Body of pancreas (tissue), 4 donors: ENCODE measurements around the gene SYNE1. TPM values are rescaled to one million over a fixed set of nuclear protein-coding genes. Genes with fewer than 3 reads are reported as not detected.

Experiments used
- ATAC-seq: fragments of 150-250 bp; one replicate; pipeline ENCODE4 v1.9.1; 2016
- DNase-seq, 4 donors: peaks; one replicate each; pipeline ENCODE4 v3.0.0-alpha.2; 2019
- H3K27ac ChIP-seq, 4 donors: fragments of 200-600 bp; sonication (generic); 1 replicate in 3 of 4; 2 replicates in 1 of 4; pipeline versions ENCODE4 v1.5.1 to v1.6.1; 2016 to 2019; ENCODE audit warnings: mild to moderate bottlenecking in 1 of 4, mixed read lengths in 1 of 4, moderate library complexity in 1 of 4
- H3K27me3 ChIP-seq, 2 donors: fragments of 200-600 bp; sonication (generic); one replicate each; pipeline ENCODE4 v1.6.0; 2016; ENCODE audit warnings: mild to moderate bottlenecking in 1 of 2
- H3K36me3 ChIP-seq, 2 donors: fragments of 200-600 bp; sonication (generic); replicated peaks in 1 of 2; 2 replicates each; pipeline ENCODE4 v1.5.1; 2016; ENCODE audit warnings: low read depth in 2 of 2; ENCODE audit not compliant: insufficient read depth in 1 of 2
- H3K4me1 ChIP-seq: fragments of 200-600 bp; sonication (generic); one replicate; pipeline ENCODE4 v1.6.0; 2016
- H3K4me3 ChIP-seq, 2 donors: fragments of 200-600 bp; sonication (generic); 1 replicate in 1 of 2; 2 replicates in 1 of 2; pipeline ENCODE4 v1.5.1; 2016 to 2019
- H3K9me3 ChIP-seq, 3 donors: fragments of 200-600 bp; sonication (generic); 1 replicate in 2 of 3; 2 replicates in 1 of 3; pipeline ENCODE4 v1.5.1; 2016
- POLR2A ChIP-seq, 3 donors: fragments of 450-650 bp; IDR thresholded peaks; one replicate each; pipeline ENCODE4 v1.6.1; 2016; ENCODE audit warnings: antibody characterized with exemption in 3 of 3, mild to moderate bottlenecking in 2 of 3
- WGBS, 2 donors: methylation state at CpG; one replicate each; pipeline ENCODE4 v1.1.5; 2017; 5-methylcytosine and 5-hydroxymethylcytosine counted together
- intact Hi-C: fragments of 100-400 bp; cut with DNase I; formaldehyde crosslinking; loops from one replicate; pipeline ENCODE4 v1.15.1; 2023
- total RNA-seq, 2 donors: library from RNA; depleted of rRNA; stranded (reverse); fragments of >200 nt; gene quantifications; one replicate each; pipeline ENCODE4 v1.1.0, GENCODE V29; 2016
- TF ChIP-seq, protein P1 (sequence below), 7 experiments: fragments of 450-650 bp in 4 of 7; fragments of 200-600 bp in 3 of 7; sonication (generic) in 3 of 7; IDR thresholded peaks; one replicate each; pipeline ENCODE4 v1.5.1; 2016 to 2019; ENCODE audit warnings: antibody characterized with exemption in 7 of 7

The SYNE1 gene
- total RNA-seq, 2 donors from 2014 or later: 109 to 123 TPM

DNA sequence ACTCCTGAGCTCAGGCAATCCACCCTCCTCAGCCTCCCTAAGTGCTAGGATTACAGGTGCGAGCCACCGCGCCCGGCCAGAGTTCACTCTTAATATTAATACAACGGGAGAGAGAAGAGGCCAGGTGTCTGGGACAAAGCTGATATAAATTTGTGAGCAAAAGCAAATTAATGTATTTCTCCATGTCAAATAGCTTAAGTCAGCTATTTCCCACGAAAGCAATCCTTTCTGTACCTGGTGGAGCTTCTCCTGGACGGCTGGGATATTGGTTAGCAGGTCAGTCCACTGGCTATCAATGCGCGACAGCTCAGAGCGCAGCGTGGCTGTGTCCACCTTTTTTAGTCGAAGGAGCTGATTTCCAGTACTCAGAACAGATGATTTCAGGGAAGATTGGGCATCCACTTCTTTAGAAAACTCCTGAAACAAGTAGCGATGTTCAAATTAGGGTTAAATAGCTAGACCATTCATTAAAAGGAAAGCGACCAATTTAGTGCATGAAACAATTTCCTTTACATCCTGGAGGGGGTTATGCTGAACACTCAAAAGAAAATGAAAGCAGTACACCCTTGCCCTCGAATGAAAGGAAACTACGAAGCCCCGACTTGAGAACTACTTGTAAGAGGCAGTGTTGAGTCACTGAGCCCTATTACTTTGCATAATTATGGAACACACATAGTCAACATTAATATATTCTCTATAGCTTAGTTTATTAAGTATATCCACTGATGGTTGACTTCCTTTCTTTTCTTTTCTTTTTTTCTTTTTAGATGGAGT lies 403.4 kb downstream of the SYNE1 start:
- intact Hi-C loops: no loop called here
- Histone ChIP-seq H3K9me3 (no peaks in the 10 kb centered on the region), H3K4me3 (no peak overlapping the region), H3K4me1 (peaks cover 9% of the 10 kb centered on the region), H3K27me3 (no peaks in the 10 kb centered on the region), H3K27ac (no peak overlapping the region), H3K36me3 (peaks cover 8 to 14% of the 10 kb centered on the region in 2 donors)
- WGBS, 2 donors: 88 to 92% methylated on average over 17 of the region's 17 CpGs
- TF ChIP-seq POLR2A (IDR thresholded peaks at IDR 0.05): no peak
- TF ChIP-seq, protein P1, sequence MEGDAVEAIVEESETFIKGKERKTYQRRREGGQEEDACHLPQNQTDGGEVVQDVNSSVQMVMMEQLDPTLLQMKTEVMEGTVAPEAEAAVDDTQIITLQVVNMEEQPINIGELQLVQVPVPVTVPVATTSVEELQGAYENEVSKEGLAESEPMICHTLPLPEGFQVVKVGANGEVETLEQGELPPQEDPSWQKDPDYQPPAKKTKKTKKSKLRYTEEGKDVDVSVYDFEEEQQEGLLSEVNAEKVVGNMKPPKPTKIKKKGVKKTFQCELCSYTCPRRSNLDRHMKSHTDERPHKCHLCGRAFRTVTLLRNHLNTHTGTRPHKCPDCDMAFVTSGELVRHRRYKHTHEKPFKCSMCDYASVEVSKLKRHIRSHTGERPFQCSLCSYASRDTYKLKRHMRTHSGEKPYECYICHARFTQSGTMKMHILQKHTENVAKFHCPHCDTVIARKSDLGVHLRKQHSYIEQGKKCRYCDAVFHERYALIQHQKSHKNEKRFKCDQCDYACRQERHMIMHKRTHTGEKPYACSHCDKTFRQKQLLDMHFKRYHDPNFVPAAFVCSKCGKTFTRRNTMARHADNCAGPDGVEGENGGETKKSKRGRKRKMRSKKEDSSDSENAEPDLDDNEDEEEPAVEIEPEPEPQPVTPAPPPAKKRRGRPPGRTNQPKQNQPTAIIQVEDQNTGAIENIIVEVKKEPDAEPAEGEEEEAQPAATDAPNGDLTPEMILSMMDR (IDR thresholded peaks at IDR 0.05): no peak
- ATAC-seq (no peak), DNase-seq (no peak)

DNA sequence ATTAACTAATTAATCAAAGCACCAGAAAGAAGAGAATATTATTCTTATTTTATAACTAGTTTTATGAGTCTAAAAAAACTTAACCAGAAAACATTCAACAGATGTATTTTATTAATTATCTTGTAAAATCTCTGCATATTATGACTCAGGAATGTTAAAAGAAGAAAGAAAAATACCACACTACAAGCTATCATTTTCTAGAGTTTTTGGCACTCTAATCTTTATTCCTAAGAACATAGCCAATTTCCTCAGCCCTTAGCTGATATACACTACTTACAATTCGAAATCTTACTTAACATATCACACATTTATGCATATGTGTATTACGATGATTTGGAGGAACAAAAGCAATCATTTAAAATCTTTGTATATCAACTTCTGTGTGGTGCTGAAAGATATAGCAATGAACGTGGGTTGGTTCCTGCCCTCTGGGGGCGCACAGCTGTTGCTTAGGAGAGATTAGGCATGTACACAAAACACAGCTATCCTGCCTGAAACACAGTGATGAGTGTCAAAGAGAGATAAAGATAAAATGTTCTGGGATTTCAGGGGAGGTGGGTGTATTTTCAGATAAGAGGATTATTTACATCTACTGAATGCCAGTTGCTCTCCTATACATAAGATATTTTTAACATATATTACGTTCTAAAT lies 404.5 kb downstream of the SYNE1 start:
- Histone ChIP-seq H3K4me3 (no peak overlapping the region), H3K4me1 (peaks cover 9% of the 10 kb centered on the region), H3K36me3 (peaks cover 8 to 13% of the 10 kb centered on the region in 2 donors), H3K27ac (peak overlapping the region in 2 of 4 donors; percentile 17 to 24), H3K9me3 (no peaks in the 10 kb centered on the region), H3K27me3 (no peaks in the 10 kb centered on the region)
- intact Hi-C loops: no loop called here
- 33 to 44% methylated on average over 5 of the region's 5 CpGs for WGBS, 2 donors
- TF ChIP-seq POLR2A (IDR thresholded peaks at IDR 0.05): no peak
- TF ChIP-seq, protein P1 (IDR thresholded peaks at IDR 0.05): no peak
- peak in 1 of 4 donors; percentile 16 for DNase-seq
- ATAC-seq: no peak

DNA sequence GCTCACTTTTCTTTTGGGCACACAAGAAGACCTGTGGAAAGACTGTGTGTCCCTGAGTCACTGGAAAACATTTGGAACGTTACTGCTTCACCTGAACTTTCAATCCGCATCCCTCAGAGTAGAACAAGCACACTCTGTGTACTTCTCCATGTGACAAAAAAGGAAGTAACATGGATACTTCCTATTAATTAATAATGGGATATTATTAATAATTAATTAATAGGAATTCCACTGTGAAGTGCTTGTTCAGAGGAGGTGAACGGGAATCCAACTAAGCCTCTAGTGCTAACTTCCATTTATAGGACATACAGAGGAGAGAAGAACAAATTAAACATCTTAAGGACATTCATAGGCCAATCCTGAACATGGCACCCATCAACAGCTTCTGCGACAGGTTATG lies 407.8 kb downstream of the SYNE1 start:
- no peak for TF ChIP-seq POLR2A (IDR thresholded peaks at IDR 0.05)
- TF ChIP-seq, protein P1 (IDR thresholded peaks at IDR 0.05): no peak
- DNase-seq (no peak), ATAC-seq (no peak)
- intact Hi-C loops: no loop called here
- Histone ChIP-seq H3K27ac (no peak overlapping the region), H3K9me3 (no peaks in the 10 kb centered on the region), H3K4me1 (peaks cover 9% of the 10 kb centered on the region), H3K27me3 (no peaks in the 10 kb centered on the region), H3K36me3 (peaks cover 8 to 10% of the 10 kb centered on the region in 2 donors), H3K4me3 (no peak overlapping the region)
- WGBS, 2 donors: 73 to 81% methylated on average over 4 of the region's 4 CpGs

DNA sequence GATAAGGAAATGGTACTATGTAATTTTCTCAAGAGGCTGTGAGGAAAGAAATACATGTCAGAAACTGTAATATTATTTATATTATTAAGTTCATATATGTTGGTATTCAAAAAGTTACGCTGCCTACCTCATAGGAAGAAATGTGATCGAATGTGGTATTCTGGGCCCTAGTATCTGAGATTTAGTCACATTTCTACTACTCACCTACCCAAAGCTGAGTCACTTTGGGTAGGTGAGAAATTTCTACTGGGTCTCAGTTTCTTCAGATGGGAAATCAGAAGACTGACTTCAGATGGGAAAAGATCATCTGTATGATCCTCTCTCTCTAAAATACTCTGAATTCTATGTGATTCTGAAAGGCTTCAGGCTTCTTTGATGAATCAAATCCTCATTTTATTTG lies 411.0 kb downstream of the SYNE1 start:
- H3K36me3 ChIP-seq: peaks cover 8 to 27% of the 10 kb centered on the region in 2 donors
- H3K27me3 ChIP-seq: no peaks in the 10 kb centered on the region
- no peak for DNase-seq
- no peak overlapping the region for H3K27ac ChIP-seq
- no peaks in the 10 kb centered on the region for H3K4me1 ChIP-seq
- ATAC-seq: no peak
- H3K4me3 ChIP-seq: no peak overlapping the region
- intact Hi-C loops: no loop called here
- 92 to 97% methylated on average over 2 of the region's 2 CpGs for WGBS, 2 donors
- peaks cover 0 to 6% (median 0%) of the 10 kb centered on the region in 3 donors for H3K9me3 ChIP-seq
- no peak for TF ChIP-seq POLR2A (IDR thresholded peaks at IDR 0.05)
- TF ChIP-seq, protein P1 (IDR thresholded peaks at IDR 0.05): no peak
